K562 treated with DMSO at 1 percent for 24 hours (cell line): Measurements from ENCODE around the gene CAPN15. TPM values are rescaled to one million over a fixed set of nuclear protein-coding genes. Genes with fewer than 3 reads are reported as not detected.

Experiments
- total RNA-seq: library from RNA; unstranded; fragments of 300-600 nt; gene quantifications from 2 replicates; pipeline ENCODE4 v1.2.3, GENCODE V29; 2022; ENCODE audit warnings: low read depth; ENCODE audit not compliant: insufficient read depth

CAPN15 gene
- total RNA-seq, result 64.7 and 73.6 TPM in 2 replicates

GRCh38 chr16:527015-527903 is at the start of gene CAPN15:
Gene CAPN15, plus strand, starts transcription at chr16:527712. Its CDS starts 19,127 bp downstream, at chr16:546839.

GRCh38 chr16:560204-560700 is 32.7 kb downstream of the CAPN15 start, which contains the start of gene PRR35:
Gene PRR35, plus strand, starts transcription at chr16:560394. Its CDS starts 2,901 bp downstream, at chr16:563295.

GRCh38 chr16:566475-567372 is 39.2 kb downstream of the CAPN15 start, which contains the start of gene NHLRC4:
Gene NHLRC4, plus strand, starts transcription at chr16:567005. Its CDS starts 1,043 bp downstream, at chr16:568048.

DNA sequence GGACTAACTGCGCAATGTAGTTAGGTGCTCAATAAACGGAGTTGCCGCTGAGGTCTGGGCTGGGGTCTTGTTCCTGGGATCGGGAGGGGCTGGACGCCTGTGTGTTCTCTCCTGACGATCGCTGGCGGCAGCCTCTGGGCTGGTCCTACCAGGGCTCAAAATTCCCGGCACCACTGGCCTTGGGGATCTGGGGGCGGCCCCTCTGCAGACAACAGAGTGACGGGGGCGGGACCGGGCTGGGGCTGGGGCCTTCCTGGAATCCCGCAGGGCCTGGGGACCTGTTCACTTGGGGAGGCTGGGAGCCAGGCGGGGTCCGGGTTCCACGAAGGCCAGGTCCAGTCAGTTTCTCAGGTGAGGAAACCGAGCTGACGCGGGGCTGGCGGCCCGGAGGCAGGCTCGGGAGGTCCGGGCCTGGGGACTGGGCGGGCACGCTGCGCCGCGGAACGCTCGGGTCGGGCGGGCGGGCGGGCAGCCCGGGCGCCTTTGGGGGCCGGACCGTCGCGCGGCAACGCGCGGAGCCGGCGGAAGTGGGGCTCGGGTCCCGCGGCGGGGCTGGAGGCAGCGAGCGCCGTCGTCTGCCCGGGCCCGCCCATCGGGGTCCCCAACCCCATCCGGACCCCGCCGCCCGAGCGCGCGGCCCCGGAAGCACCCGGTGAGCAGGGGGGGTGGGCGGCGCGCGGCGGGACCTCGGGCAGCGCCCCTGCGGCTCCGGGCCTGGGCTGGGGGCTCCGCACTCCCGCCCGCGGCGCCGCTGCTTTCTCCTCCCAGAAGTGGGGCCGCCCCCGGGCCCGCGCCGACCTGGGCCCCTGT is 42.1 kb downstream of the CAPN15 start, which contains the start of gene PIGQ:
PIGQ (plus strand) TSS at position 524 of the 810 bp plus-strand sequence. CDS start 4,107 bp downstream, outside the sequence.

DNA sequence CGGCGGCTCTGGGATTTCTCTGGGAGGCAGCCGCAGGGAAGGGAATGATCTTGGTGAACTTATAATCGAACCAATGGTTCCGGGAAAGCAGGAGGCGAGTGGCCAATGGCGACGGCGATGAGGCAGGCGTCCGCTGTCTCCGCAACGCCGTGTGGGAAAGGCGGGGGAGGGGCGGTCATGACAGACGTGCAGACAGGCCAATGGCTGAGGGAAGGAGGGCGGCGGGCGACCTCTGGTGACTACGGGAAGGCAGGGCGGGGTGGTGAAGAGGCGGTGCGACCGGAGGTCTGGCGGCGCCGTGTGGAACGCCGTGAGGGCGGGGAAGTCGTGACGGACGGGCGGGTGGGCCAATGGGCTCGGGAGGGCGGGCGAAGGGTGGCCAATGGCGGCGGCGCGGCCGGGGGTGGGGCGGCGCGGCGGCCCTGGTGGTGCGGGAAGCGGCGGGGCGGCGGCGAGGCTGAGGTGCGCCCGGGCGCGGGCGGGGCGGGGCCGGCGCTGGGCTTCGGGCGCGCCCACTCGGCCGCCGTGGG is 62.2 kb downstream of the CAPN15 start, which contains the start of gene RAB40C:
RAB40C (plus strand) TSS at position 409 of the 530 bp plus-strand sequence. CDS start 226 bp downstream, outside the sequence.

Other genes with a start within 250 kb of the CAPN15 start
- not detected in 2 replicates for gene ARHGDIG, start 247.1 kb upstream of the CAPN15 start, total RNA-seq
- gene PDIA2, start 244.5 kb upstream of the CAPN15 start, total RNA-seq, result not detected in 2 replicates
- gene AXIN1, start 175.0 kb upstream of the CAPN15 start, total RNA-seq, result 43.7 and 44.5 TPM in 2 replicates
- 122 and 140 TPM in 2 replicates for gene MRPL28, start 157.2 kb upstream of the CAPN15 start, total RNA-seq
- 124 and 139 TPM in 2 replicates for gene PGAP6, start 145.7 kb upstream of the CAPN15 start, total RNA-seq
- 154 and 165 TPM in 2 replicates for gene NME4, start 130.5 kb upstream of the CAPN15 start, total RNA-seq
- gene DECR2, start 125.8 kb upstream of the CAPN15 start, total RNA-seq, result 56.3 and 58.3 TPM in 2 replicates
- 25.0 and 30.8 TPM in 2 replicates for gene RAB11FIP3, start 102.1 kb upstream of the CAPN15 start, total RNA-seq
- gene PRR35, start 32.7 kb downstream of the CAPN15 start, total RNA-seq, result 0.23 TPM in 1 of 2 replicates, not detected in the other
- gene NHLRC4, start 39.3 kb downstream of the CAPN15 start, total RNA-seq, result 12.5 and 14.0 TPM in 2 replicates
- gene PIGQ, start 42.3 kb downstream of the CAPN15 start, total RNA-seq, result 55.4 and 66.8 TPM in 2 replicates
- gene RAB40C, start 62.4 kb downstream of the CAPN15 start, total RNA-seq, result 42.1 and 47.9 TPM in 2 replicates
- 13.4 and 16.8 TPM in 2 replicates for gene WFIKKN1, start 103.3 kb downstream of the CAPN15 start, total RNA-seq
- 134 and 166 TPM in 2 replicates for gene METTL26, start 108.6 kb downstream of the CAPN15 start, total RNA-seq
- 93.9 and 111 TPM in 2 replicates for gene MCRIP2, start 114.1 kb downstream of the CAPN15 start, total RNA-seq
- gene WDR90, start 121.7 kb downstream of the CAPN15 start, total RNA-seq, result 2.6 and 4.1 TPM in 2 replicates
- gene RHOT2, start 140.4 kb downstream of the CAPN15 start, total RNA-seq, result 154 and 166 TPM in 2 replicates
- 1.2 and 3.0 TPM in 2 replicates for gene RHBDL1, start 148.0 kb downstream of the CAPN15 start, total RNA-seq
- 165 and 192 TPM in 2 replicates for gene STUB1, start 152.7 kb downstream of the CAPN15 start, total RNA-seq
- gene JMJD8, start 156.6 kb downstream of the CAPN15 start, total RNA-seq, result 102 and 106 TPM in 2 replicates
- gene WDR24, start 162.7 kb downstream of the CAPN15 start, total RNA-seq, result 33.8 and 37.4 TPM in 2 replicates
- 4.8 and 5.8 TPM in 2 replicates for gene FBXL16, start 178.1 kb downstream of the CAPN15 start, total RNA-seq
- 47.3 and 52.0 TPM in 2 replicates for gene METRN, start 187.4 kb downstream of the CAPN15 start, total RNA-seq
- gene ANTKMT, start 193.4 kb downstream of the CAPN15 start, total RNA-seq, result 76.2 and 84.9 TPM in 2 replicates
- gene CCDC78, start 198.7 kb downstream of the CAPN15 start, total RNA-seq, result 1.3 and 1.8 TPM in 2 replicates
- 22.0 and 22.6 TPM in 2 replicates for gene HAGHL, start 199.4 kb downstream of the CAPN15 start, total RNA-seq
- gene CIAO3, start 213.3 kb downstream of the CAPN15 start, total RNA-seq, result 40.1 and 45.9 TPM in 2 replicates
- gene MSLN, start 233.0 kb downstream of the CAPN15 start, total RNA-seq, result not detected in 2 replicates